ENCODE measurements around the gene ELSPBP1.
"Not testable (repeated sequence)": the region's sequence is repeated elsewhere in the genome, so short reads cannot be mapped to it uniquely, and the experiment has no call there.

ELSPBP1 gene

DNA sequence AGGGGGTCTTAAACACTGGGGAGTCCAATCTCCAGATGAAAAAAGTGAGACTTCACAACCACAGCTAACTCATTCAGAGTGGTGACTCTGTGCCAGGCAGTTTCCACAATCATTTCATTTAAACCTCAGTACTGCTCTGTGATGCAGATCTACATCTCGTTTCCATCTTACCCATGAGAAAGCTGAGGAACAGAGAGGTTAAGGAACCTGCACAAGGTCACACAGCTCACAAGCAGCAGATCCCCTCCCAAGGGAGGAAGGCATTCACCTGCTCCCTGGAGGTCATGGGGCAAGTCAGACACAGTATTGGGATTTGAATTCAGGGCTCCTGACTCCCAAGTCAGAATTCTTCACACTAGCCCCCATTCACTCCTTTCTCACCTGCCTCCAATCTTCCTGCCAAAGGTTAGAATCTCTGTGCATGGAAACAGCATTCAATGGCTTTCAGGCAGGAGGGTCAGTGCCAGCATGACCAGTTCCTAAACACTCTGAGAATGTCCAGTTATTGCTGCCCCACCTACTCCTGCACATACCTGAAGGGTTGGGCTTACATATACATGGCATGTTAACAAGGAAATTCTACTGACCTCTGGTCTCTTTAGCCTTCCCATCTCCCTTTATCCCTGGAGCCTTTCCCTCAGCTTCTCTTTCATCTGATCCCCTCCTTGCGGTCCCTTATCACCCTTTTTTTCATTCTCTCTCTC is 47.6 kb downstream of the ELSPBP1 start:
- DNase-seq (ENCODE audit: low read depth in 2 of 2, low spot score in 1 of 2), result no peak

DNA sequence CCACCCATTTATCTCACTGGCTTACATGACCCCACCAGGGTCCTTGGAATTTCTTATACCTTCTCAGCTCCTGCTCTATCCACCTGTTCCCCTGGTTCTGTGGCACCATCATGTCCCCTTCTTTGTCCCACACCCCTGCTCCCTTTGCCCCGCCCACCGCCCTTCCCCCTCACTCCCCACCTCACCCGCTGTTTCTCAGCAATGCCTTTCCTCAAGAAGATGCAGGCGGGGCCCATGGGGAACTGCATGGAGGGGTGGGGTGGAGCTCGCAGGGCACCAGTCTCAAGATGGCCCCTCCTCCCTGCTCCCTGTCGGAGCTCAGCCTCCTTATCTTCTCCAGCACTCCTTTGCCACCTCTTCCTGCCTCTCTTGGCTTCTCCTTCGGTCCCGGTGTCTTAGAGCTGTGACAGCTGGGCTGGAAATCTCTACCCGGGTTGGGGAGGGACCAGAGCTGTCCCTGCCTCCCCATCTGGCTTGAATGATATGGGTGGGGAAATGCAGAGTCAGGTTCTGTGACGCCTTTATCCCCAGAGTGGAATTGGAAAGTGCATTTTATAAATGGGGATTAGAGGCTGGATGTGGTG is 49.3 kb downstream of the ELSPBP1 start, which contains the start of gene CABP5:
CABP5 (minus strand) TSS at position 405 of the 584 bp plus-strand sequence; CDS start at position 248, 157 bp downstream.
- no peak for DNase-seq (ENCODE audit: low read depth in 2 of 2, low spot score in 1 of 2)

DNA sequence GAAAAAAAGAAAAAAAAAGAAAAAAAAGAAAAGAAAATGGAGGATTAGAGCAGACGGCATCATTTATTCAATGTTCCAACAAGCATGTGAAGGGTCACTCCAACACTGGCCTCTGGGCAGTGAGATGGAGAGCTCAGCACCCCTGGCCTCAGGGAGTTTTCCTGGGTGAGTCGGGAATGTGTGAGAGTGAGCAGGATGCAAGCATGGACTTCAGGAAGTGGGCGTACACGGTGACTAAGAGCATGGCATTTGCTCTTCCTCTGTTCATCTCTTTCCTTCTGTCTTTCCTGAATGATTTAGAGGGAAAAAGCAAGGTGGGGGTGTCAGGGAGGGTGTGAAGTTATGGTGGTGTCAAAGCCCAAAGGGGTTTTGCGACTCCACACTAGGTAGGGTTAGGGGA is 50.1 kb downstream of the ELSPBP1 start:
- no peak for DNase-seq (ENCODE audit: low read depth in 2 of 2, low spot score in 1 of 2)

DNA sequence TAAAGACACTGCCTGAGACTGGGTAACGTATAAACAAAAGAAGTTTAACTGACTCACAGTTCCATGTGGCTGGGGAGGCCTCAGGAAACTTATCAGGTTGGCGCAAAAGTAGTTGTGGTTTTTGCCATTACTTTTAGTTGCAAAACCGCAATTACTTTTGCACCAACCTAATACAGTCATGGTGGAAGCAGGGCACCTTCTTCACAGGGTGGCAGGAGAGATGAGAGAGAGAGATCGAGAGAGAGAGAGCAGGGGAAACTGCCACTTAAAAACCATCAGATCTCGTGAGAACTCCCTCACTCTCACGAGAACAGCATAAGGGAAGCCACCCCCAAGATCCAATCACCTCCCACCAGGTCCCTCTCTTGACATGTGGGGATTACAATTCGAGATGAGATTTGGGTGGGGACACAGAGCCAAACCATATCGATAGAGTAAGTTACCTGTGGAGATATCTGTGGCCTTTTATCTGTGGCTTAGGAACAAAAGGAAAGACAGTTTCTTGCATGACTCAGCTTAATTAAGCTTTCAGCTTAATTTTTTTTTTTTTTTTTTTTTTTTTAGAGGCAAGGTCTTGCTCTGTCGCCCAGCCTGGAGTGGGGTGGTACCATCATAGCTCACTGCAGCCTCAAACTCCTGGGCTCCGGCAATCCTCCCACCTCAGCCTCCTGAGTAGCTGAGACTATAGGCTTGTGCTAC is 57.1 kb downstream of the ELSPBP1 start:
- DNase-seq (ENCODE audit: low read depth in 2 of 2, low spot score in 1 of 2), result no peak

DNA sequence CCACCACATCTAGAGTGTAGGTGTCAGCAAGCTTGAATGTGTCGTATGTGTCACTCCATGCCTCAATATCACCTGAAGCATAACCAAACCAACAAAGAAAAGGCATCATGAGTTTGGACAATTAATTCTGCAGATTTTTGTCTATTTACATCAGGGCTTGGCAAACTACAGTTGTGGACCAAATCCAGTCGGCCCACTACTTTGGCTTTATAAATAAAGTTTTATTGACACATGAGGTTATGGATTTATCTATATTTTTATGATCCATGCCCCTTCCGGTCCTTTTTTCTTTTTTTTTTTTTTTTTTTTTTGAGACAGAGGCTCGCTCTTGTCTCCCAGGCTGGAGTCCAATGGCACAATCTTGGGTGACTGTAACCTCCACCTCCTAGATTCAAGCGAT is 58.6 kb downstream of the ELSPBP1 start:
- DNase-seq (ENCODE audit: low read depth in 2 of 2, low spot score in 1 of 2), result no peak

DNA sequence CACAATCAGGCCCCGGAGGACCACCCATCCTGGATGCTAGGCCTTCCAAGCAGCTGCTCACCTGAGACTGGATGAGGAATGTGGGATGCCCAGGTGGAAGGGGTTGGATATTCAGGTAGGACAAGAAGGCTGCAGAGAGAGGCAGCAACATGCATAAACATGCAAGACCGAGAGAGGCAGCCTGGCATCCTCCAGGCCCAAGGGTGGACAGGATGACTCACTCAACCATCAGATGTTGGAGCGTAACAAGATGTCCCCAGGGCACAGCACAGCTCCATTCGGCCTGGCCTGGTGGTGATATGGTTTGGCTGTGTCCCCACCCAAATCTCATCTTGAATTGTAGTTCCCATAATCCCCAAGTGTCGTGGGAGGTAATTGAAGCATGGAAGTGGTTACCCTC is 59.4 kb downstream of the ELSPBP1 start:
- DNase-seq (ENCODE audit: low read depth in 2 of 2, low spot score in 1 of 2), result no peak

DNA sequence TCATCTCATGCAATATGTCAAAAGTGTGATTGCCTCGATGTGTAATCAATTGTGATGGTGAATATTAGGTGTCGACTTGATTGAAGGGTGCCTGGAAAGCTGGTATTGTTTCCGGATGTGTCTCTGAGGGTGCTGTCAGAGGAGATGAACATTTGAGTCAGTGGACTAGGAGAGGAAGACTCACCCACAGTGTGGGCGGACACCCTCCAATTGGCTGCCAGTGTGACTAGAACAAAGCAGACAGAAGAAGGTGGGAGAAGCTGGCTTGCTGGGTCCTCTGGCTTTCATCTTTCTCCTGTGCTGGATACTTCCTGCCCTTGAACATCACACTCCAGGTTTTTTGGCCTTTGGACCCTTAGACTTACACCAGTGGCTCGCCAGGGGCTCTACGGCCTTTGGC is 64.9 kb downstream of the ELSPBP1 start:
- DNase-seq (ENCODE audit: low read depth in 2 of 2, low spot score in 1 of 2), result no peak

DNA sequence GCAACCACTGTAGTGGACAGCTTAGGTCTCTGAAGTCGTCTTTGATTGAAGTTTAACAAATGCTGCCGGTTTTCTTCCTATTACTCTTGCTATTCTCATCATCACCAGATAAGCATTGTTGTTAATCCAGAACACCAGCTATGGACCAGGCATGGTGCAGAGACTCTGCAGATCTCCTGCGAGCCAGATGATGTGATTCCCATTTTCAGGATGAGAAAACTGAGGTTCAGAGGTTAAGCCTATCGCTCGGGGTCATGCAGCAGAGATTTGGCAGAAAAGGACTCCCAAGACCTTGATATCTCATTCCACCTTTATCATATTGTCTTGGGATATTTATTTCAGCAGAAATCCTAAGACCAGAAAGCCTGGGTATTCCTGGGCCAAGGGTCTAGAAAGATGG is 65.9 kb downstream of the ELSPBP1 start:
- no peak for DNase-seq (ENCODE audit: low read depth in 2 of 2, low spot score in 1 of 2)

DNA sequence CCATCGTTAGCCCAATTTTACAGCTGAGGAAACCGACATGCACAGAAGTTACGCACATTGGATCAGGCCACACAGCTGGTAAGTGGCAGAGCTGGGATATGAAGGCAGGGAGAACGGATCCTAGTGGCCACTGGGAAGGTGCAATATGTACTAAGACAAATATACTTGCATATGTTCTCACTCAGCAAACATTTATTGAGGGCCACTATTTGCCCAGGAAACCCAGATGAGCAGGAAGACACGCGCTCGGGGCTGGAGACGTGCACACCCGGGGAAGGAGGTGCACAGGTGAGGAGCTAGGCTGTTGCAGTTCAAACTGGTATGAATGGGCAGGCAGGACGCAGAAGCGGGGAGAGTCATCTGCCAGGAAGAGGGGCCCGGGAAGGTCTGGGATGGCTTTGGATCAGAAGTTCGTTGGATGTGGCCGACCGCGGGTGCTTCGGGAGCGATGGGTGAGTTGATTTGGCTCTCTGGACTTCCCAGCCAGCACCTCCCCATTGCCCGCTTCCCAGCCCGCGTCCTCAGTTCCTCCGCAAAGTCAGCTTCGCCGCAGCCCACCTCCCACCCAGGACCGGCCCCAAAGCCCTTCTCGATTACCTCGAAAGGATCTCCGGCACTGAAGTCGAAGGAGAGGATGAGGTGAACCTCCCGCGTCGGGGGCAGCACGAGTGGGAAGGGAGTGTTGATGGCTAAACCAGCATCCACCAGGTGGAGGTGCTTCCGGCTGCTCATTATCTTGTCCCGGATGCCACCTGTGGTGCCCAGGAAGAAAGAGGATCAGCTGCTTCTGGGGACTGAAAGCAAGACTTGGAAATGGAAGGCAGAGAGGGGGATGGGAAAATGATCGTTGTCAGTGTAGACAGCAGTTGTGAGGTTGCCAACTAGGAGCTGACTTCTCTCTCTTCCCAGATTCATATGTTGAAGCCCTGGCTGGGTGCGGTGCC is 67.2 kb downstream of the ELSPBP1 start:
- no peak for DNase-seq (ENCODE audit: low read depth in 2 of 2, low spot score in 1 of 2)

DNA sequence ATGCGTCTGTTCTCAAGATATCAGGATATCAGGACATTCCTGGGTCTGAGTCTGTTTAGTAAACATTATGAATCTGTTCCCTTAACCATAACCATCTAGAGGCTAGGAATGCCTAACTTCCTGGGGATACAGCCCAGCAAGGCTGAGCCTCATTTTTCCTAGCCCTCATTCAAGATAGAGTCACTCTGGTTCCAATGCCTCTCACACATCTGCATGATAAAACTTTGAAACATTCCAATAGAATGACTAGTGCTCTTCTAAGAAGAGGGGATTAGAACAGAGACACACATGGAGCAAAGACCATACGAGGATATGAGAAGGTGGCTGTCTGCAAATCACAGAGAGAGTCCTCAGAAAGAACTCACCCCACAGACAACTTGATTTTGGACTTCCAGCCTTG is 70.1 kb downstream of the ELSPBP1 start:
- no peak for DNase-seq (ENCODE audit: low read depth in 2 of 2, low spot score in 1 of 2)

DNA sequence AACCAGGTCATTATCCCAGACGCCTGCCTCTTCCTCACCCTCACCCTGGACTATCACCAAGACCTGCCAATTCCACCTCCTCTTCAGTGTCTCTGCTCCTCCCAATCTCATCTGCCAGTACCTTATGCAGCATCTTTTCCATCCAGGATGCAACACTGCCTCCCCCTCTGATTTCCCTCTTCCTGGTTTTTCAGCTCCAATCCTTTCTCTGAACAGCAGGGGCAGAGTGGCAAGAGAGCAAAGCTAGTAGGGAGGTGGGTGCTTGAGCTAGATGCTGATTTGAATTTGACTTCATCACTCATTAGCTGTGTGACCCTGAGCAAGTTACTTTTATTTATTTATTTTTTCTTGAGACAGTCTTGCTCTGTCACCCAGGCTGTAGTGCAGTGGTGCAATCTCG is 75.0 kb downstream of the ELSPBP1 start:
- DNase-seq (ENCODE audit: low read depth in 2 of 2, low spot score in 1 of 2), result no peak

DNA sequence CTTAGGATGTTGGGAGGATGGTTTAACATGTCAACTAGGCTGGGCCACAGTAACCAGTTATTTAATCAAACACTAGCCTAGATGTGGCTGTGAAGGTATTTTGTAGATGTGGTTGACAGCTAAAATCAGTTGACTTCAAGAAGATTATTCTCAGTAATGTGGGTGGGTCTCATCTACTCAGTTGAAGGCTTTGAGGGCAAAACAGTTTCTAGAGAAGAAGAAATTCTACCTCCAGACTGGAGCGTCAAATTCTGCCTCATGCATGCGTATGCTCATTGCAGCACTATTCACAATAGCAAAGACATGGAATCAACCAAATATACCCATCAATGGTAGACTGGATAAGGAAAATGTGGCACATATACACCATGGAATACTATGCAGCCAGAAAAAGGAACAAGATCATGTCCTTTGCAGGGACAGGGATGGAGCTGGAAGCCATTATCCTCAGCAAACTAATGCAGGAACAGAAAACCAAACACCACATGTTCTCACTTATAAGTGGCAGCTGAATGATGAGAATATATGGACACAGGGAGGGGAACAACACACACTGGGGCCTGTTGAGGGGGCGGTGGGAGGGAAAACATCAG is 75.8 kb downstream of the ELSPBP1 start:
- not testable (repeated sequence) for DNase-seq (ENCODE audit: low read depth in 2 of 2, low spot score in 1 of 2)

Measured in stimulated activated CD8-positive, alpha-beta memory T cell treated with anti-CD3 and anti-CD28 coated beads, Interleukin-4, amount 100 ng/mL, for 1 hour (primary cell).